Fibroblast of villous mesenchyme (primary cell): ENCODE measurements around the gene OR3A1. TPM values are rescaled to one million over a fixed set of nuclear protein-coding genes. Genes with fewer than 3 reads are reported as not detected.
"Not testable (repeated sequence)": the region's sequence is repeated elsewhere in the genome, so short reads cannot be mapped to it uniquely, and the experiment has no call there.

ENCODE experiments used
- DNase-seq: peaks from one replicate; pipeline ENCODE4 v3.0.0-alpha.2; 2010; ENCODE audit warnings: low read depth
- H3K4me3 ChIP-seq: 2 replicates; pipeline ENCODE4 v1.5.1; 2011; ENCODE audit warnings: low read depth, mild to moderate bottlenecking, low read length
- CTCF ChIP-seq: IDR thresholded peaks from 2 replicates; pipeline ENCODE4 v1.5.1; 2012; ENCODE audit warnings: low read depth, mild to moderate bottlenecking, low read length; ENCODE audit not compliant: insufficient read depth
- total RNA-seq: library from RNA; depleted of rRNA; stranded (reverse); fragments of >200 nt; gene quantifications from 2 replicates; pipeline ENCODE4 v1.2.3, GENCODE V29; 2012

Gene OR3A1
- total RNA-seq, result 0.32 and 0.43 TPM in 2 replicates

GRCh38 chr17:3298260-3298659, at the start of gene OR3A1:
Gene OR3A1 (minus strand): TSS chr17:3298360. CDS start chr17:3292582, 5,778 bp downstream.
- H3K4me3 ChIP-seq, result no peak within 1 kb of the TSS
- no peak for DNase-seq
- no peak for TF ChIP-seq CTCF

DNA sequence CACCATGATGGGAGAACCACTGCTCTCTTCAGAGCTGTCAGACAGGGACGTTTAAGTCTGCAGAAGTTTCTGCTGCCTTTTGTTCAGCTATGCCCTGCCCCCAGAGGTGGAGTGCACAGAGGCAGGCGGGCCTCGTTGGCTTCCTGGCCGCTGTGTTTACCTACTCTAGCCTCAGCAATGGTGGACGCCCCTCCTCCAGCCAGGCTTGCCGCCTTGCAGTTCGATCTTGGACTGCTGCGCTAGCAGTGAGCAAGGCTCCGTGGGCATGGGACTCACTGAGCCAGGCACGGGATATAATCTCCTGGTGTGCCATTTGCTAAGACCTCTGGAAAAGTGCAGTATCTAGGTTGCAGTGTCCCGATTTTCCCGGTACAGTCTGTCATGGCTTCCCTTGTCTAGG, 44.6 kb upstream of the OR3A1 start:
- DNase-seq, H3K4me3 ChIP-seq: not testable (repeated sequence)

DNA sequence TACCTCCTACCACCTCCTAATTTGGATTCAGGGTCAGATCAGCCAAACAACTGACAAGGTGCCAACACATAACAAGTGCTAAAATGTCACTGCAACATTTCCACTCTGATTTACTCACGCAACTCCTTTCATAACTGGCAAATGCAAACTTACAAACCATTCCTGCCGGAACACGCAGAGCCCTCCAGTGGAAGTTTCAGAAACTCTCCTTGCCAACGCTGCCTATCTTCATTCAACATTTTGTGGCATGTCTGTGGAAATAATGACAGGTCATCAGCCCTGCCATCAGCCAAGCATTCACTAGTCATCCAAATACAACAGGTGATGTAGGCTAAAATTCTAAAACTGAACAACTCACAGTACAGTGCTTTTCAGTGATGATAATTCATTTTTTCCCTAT, 37.7 kb upstream of the OR3A1 start:
- DNase-seq, result no peak
- H3K4me3 ChIP-seq, result no peak overlapping the region

DNA sequence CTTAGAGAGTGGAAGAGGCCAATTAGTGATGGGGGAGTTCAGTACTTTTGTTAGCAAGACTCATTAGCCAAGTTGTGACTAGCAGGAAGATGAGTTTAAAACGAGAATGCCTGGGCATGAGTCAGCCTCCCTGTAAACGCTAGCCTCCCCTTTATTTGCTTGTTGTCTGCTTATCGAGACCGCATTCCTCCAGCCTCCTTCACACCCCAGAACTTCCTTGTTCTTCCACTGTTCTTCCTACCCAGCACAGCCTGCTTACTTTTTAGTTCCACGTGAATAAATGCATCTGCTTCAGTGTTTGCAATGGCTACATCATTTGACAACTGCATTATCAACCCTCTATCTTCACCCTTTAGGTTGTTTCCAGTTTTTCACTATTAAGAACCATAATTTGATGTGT, 20.2 kb upstream of the OR3A1 start:
- H3K4me3 ChIP-seq, result no peak overlapping the region
- TF ChIP-seq CTCF, result no peak
- DNase-seq, result no peak

More for the DNA sequence above, 37.7 kb upstream of the OR3A1 start:
- no peak for TF ChIP-seq CTCF

DNA sequence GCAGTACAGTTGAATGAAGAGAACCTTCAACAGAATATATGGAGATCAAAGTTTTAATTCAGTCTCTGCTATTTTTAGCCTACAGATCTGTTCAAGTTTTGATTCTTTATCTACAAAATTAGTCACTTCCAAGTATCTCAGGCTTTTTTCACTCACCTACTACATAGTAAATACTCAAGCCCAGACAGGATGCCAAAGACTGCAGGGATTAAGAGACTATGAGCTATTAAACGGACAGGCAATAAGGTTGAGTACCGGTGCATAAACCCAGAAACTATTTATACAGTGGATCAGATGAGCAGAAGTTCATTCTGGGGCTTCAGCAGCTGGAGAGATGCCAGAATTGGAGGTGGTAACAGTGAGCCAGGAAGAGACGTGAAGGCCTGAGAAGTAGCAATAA, 18.7 kb upstream of the OR3A1 start:
- DNase-seq, result no peak
- no peak overlapping the region for H3K4me3 ChIP-seq
- no peak for TF ChIP-seq CTCF

GRCh38 chr17:3308603-3309002, 10.4 kb upstream of the OR3A1 start:
- no peak for TF ChIP-seq CTCF
- H3K4me3 ChIP-seq, result no peak overlapping the region

DNA sequence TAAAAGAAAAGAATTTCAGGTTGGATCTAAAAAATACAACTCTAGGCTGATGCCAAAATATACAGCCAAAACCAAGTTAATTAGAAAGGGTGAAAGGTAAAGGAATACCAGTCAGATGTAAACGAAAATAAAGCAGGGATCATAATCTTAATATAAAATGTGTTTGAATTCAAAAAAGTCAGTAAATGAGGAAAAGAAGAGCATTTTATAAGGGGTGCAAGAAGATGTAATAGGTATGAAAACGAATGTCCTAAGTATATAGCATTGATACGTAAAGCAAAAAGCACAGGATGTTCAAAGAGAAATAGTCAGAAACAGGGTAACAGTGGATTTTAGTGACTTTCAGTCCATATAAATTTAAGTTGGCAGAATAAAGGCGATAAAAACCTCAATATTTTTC, 2.5 kb downstream of the OR3A1 start:
- H3K4me3 ChIP-seq, result no peak overlapping the region
- no peak for TF ChIP-seq CTCF
- no peak for DNase-seq

More at GRCh38 chr17:3308603-3309002, 10.4 kb upstream of the OR3A1 start:
- DNase-seq, result no peak

GRCh38 chr17:3293548-3293947, 4.6 kb downstream of the OR3A1 start:
- not testable (repeated sequence) for H3K4me3 ChIP-seq, DNase-seq
